Keratinocyte (primary cell): Measurements from ENCODE around the gene GOLT1A. TPM values are rescaled to one million over a fixed set of nuclear protein-coding genes. Genes with fewer than 3 reads are reported as not detected.
A peak's percentile ranks its signal among the peaks of the same experiment; 100 is the strongest.

Experiments used
- DNase-seq: peaks from one replicate; pipeline ENCODE4 v3.0.0-alpha.2; 2011; ENCODE audit warnings: low read depth, missing footprints, low spot score
- FAIRE-seq: peaks from 2 replicates; lab custom pipeline; 2011; peaks lifted over from hg19 to GRCh38; lab: Jason Lieb, UNC
- H2AFZ ChIP-seq: 2 replicates; pipeline ENCODE4 v1.6.0; 2012; ENCODE audit warnings: low read length, control low read depth, inconsistent platforms; ENCODE audit not compliant: control insufficient read depth
- H3K27ac ChIP-seq: 2 replicates; pipeline ENCODE4 v1.5.1; 2011; ENCODE audit warnings: low read length; ENCODE audit not compliant: control insufficient read depth, insufficient read depth
- H3K27me3 ChIP-seq: 3 replicates; pipeline ENCODE4 v1.6.0; 2011; ENCODE audit warnings: low read length; ENCODE audit not compliant: control insufficient read depth, insufficient read depth; ENCODE audit errors: extremely low read depth
- H3K36me3 ChIP-seq, 2 experiments: 2 replicates in 1 of 2; 3 replicates in 1 of 2; pipeline ENCODE4 v1.5.1; 2011; ENCODE audit warnings: low read length in 2 of 2, mild to moderate bottlenecking in 1 of 2; ENCODE audit not compliant: control insufficient read depth in 2 of 2, insufficient read depth in 2 of 2; ENCODE audit errors: extremely low read depth in 1 of 2
- H3K4me1 ChIP-seq: 3 replicates; pipeline ENCODE4 v1.5.1; 2011; ENCODE audit warnings: low read length; ENCODE audit not compliant: control insufficient read depth, insufficient read depth; ENCODE audit errors: extremely low read depth
- H3K4me2 ChIP-seq: 3 replicates; pipeline ENCODE4 v1.6.0; 2011; ENCODE audit warnings: low read depth, low read length; ENCODE audit not compliant: control insufficient read depth, insufficient read depth; ENCODE audit errors: extremely low read depth
- H3K4me3 ChIP-seq, 3 experiments: fragments of 200-600 bp in 1 of 3; sonication (generic) in 1 of 3; 2 replicates in 2 of 3; 3 replicates in 1 of 3; pipeline ENCODE4 v1.5.1; 2011 to 2016; ENCODE audit warnings: low read length in 3 of 3, mild to moderate bottlenecking in 3 of 3, control low read depth in 2 of 3, inconsistent platforms in 1 of 3, low read depth in 1 of 3, mixed read lengths in 1 of 3, mixed run types in 1 of 3, moderate library complexity in 1 of 3; ENCODE audit not compliant: control insufficient read depth in 2 of 3, insufficient read depth in 2 of 3; ENCODE audit errors: extremely low read depth in 1 of 3
- H3K79me2 ChIP-seq: 2 replicates; pipeline ENCODE4 v1.6.0; 2012; ENCODE audit warnings: low read length; ENCODE audit not compliant: control insufficient read depth, insufficient read depth
- H3K9ac ChIP-seq: 3 replicates; pipeline ENCODE4 v1.6.0; 2011; ENCODE audit warnings: low read length; ENCODE audit not compliant: control insufficient read depth, insufficient read depth; ENCODE audit errors: extremely low read depth
- H3K9me1 ChIP-seq: 3 replicates; pipeline ENCODE4 v1.6.0; 2011; ENCODE audit warnings: low read length; ENCODE audit not compliant: control insufficient read depth, insufficient read depth; ENCODE audit errors: extremely low read depth
- H3K9me3 ChIP-seq: 2 replicates; pipeline ENCODE4 v1.5.1; 2012; ENCODE audit warnings: low read depth, low read length; ENCODE audit not compliant: control insufficient read depth
- H4K20me1 ChIP-seq: 3 replicates; pipeline ENCODE4 v1.6.0; 2011; ENCODE audit warnings: low read length; ENCODE audit not compliant: control insufficient read depth, insufficient read depth; ENCODE audit errors: extremely low read depth
- CTCF ChIP-seq, 3 experiments: IDR thresholded peaks in 1 of 3; conservative IDR thresholded peaks in 1 of 3; optimal IDR thresholded peaks in 1 of 3; 2 replicates in 2 of 3; 3 replicates in 1 of 3; pipeline versions ENCODE3 to v1.5.1; 2011; ENCODE audit warnings: low read length in 3 of 3, mild to moderate bottlenecking in 3 of 3, moderate library complexity in 2 of 3, control low read depth in 1 of 3, inconsistent platforms in 1 of 3; ENCODE audit not compliant: insufficient read depth in 2 of 3; ENCODE audit errors: extremely low read depth in 1 of 3
- EZH2 ChIP-seq: IDR thresholded peaks from one replicate; pipeline ENCODE4 v1.6.1; 2012; ENCODE audit warnings: inconsistent platforms, mild to moderate bottlenecking, low read length, moderate library complexity
- dilution Hi-C: fragments of 300-500 bp; cut with MboI; formaldehyde crosslinking; loops from one replicate; pipeline ENCODE4 v1.7.0; 2020; ENCODE audit warnings: low sequenced_read_pairs; ENCODE audit not compliant: extremely low pct_ligation_motif_present
- polyA plus RNA-seq, 5 experiments: library from polyadenylated mRNA; depleted of rRNA in 3 of 5; stranded (reverse) in 3 of 5; stranded (forward) in 1 of 5; unstranded in 1 of 5; fragments of >200 nt; gene quantifications; 1 replicate in 1 of 5; 2 replicates in 3 of 5; 3 replicates in 1 of 5; pipeline versions ENCODE4 v1.2.1 to v1.2.3, GENCODE V29; 2011 to 2012; ENCODE audit warnings: missing spikeins in 2 of 5, low read depth in 1 of 5, low replicate concordance in 1 of 5

Gene GOLT1A
- polyA plus RNA-seq, 1 donor (not counting 4 experiments of a cell fraction or from before 2014, with no cell fraction given), result 0.46 TPM

DNA sequence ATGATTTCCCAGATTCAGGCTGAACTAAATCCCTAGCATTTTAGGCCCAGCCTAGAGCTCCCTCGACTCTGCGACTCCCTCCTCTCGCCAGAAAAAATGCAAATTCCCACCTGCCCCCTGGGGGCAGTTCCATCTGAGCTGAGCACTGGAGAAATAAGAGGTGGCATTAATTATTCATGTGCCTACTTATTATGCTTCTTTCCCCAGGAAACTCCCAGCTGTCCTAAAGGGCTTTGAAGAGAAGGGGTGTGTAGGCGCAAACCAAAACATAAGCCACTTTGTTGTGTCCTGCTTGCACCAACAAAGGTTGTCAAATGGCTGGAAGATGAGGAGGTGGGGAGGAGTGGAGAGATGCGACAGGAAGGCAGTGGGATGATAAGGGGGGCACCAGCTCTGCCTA, 41.4 kb upstream of the GOLT1A start:
- H3K9ac ChIP-seq, result no peak overlapping the region
- FAIRE-seq (no peak), DNase-seq (no peak)
- H3K27ac ChIP-seq, result no peak overlapping the region
- no peaks in the 10 kb centered on the region for H4K20me1 ChIP-seq
- no peaks in the 10 kb centered on the region for H3K4me1 ChIP-seq
- H3K79me2 ChIP-seq, result no peaks in the 10 kb centered on the region
- H3K27me3 ChIP-seq, result no peaks in the 10 kb centered on the region
- no peaks in the 10 kb centered on the region for H3K9me3 ChIP-seq
- H3K4me3 ChIP-seq, result no peak overlapping the region
- dilution Hi-C loops, result no loop called here
- H3K9me1 ChIP-seq, result no peaks in the 10 kb centered on the region
- no peak for TF ChIP-seq CTCF (optimal IDR thresholded peaks at IDR 0.05 in 1 of 3, IDR thresholded peaks at IDR 0.05 in 1 of 3, conservative IDR thresholded peaks at IDR 0.05 in 1 of 3; ENCODE audit: extremely low read depth in 1 of 3, insufficient read depth in 2 of 3, low read length in 3 of 3)
- TF ChIP-seq EZH2, result no peak
- no peak overlapping the region for H3K4me2 ChIP-seq
- H2AFZ ChIP-seq, result no peak overlapping the region
- no peaks in the 10 kb centered on the region for H3K36me3 ChIP-seq

DNA sequence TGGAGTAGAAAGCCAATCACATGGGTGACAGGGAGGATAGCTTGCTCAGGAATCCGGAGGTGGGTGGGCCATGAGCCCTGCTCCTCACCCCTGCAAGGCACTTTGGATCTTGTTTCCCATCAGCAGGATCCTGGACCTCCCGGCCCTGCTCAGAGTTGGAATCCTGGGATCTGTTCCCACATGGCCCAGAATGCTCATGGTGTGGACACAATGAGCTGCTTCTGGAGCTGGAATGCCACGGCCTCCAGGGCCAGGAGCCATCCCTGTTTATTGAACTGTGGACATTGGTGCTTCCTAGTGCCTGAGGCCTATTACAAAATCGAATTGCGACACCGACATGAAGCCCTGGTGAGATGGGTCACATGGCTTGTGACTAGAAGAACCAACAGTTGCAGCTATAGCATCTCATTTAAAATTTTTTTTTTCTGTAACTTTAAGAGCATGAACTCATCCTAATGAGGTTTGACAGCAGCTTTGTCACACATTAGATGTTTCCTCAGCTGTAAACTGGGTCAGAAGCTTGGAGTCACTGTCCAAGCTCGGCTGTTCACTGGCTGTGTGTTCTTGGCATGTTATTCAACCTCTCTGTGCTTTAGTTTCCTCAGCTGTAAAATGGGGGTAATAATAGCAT, 40.4 kb upstream of the GOLT1A start:
- Histone ChIP-seq H3K4me2 (no peak overlapping the region), H3K27me3 (no peaks in the 10 kb centered on the region), H3K9me3 (no peaks in the 10 kb centered on the region), H3K27ac (no peak overlapping the region), H3K79me2 (no peaks in the 10 kb centered on the region), H2AFZ (no peak overlapping the region), H3K9ac (no peak overlapping the region), H3K36me3 (no peaks in the 10 kb centered on the region), H3K9me1 (no peaks in the 10 kb centered on the region), H3K4me3 (no peak overlapping the region), H4K20me1 (no peaks in the 10 kb centered on the region), H3K4me1 (no peaks in the 10 kb centered on the region)
- FAIRE-seq, result peak; percentile 49
- no peak for DNase-seq
- TF ChIP-seq CTCF (optimal IDR thresholded peaks at IDR 0.05 in 1 of 3, IDR thresholded peaks at IDR 0.05 in 1 of 3, conservative IDR thresholded peaks at IDR 0.05 in 1 of 3; ENCODE audit: extremely low read depth in 1 of 3, insufficient read depth in 2 of 3, low read length in 3 of 3), result no peak
- TF ChIP-seq EZH2, result no peak
- dilution Hi-C loops, result no loop called here
